Progenitor cell of endocrine pancreas (in vitro differentiated cells): ENCODE data around the gene PCBP2. TPM values are rescaled to one million over a fixed set of nuclear protein-coding genes. Genes with fewer than 3 reads are reported as not detected.
"Not testable (repeated sequence)": the region's sequence is repeated elsewhere in the genome, so short reads cannot be mapped to it uniquely, and the experiment has no call there.

ENCODE experiments used
- DNase-seq: peaks from one replicate; pipeline ENCODE4 v3.0.0; 2021; ENCODE audit warnings: low spot score; ENCODE audit not compliant: unreplicated experiment
- H3K27ac Mint-ChIP-seq: 2 replicates; pipeline ENCODE4 v1.8.0; 2021; ENCODE audit warnings: mild to moderate bottlenecking, moderate library complexity, mixed read lengths
- H3K27me3 Mint-ChIP-seq: 2 replicates; pipeline ENCODE4 v1.8.0; 2021; ENCODE audit warnings: mixed read lengths
- H3K36me3 Mint-ChIP-seq: 2 replicates; pipeline ENCODE4 v1.8.0; 2022; ENCODE audit warnings: mixed read lengths; ENCODE audit not compliant: insufficient read depth
- H3K4me1 Mint-ChIP-seq: 2 replicates; pipeline ENCODE4 v1.8.0; 2021; ENCODE audit warnings: low read depth, mixed read lengths
- H3K4me3 Mint-ChIP-seq: 2 replicates; pipeline ENCODE4 v1.8.0; 2021; ENCODE audit warnings: low read depth, mild to moderate bottlenecking, moderate library complexity, mixed read lengths
- H3K9me3 Mint-ChIP-seq: 2 replicates; pipeline ENCODE4 v1.8.0; 2021; ENCODE audit warnings: low read depth, mixed read lengths
- total RNA-seq: library from RNA; stranded (reverse); gene quantifications from 2 replicates; pipeline ENCODE4 v1.2.1, GENCODE V29; 2021
- TF ChIP-seq, protein P1 (sequence below): fragments of 200-600 bp; sonication (generic); IDR thresholded peaks from one replicate; pipeline ENCODE4 v1.5.0; 2021; ENCODE audit warnings: antibody characterized with exemption, mild to moderate bottlenecking; ENCODE audit not compliant: unreplicated experiment

PCBP2 gene
- total RNA-seq, 1 donor from 2014 or later, result 1,400 TPM

DNA sequence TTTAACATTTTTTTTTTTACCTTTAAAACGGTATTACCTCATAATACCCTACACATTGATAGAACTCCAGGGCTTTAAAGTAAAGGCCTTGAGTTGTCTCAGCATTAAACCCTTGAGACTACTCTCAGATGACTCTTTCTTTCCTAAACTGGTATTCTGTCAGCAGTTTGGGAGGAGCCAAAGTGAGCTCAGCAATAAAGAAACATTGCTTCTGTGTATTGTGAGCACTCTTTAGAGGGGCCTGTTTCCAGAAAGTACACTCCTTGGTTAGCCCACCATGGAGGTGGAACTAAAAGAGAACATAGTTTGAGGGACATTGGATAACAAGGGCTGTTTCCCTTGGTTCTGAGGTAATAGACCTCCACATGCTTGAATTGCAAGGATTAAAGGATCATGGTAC is 27.0 kb downstream of the PCBP2 start:
- no peak for DNase-seq
- Mint-ChIP-seq H3K4me1 (peaks cover 25% of the 10 kb centered on the region), H3K9me3 (no peaks in the 10 kb centered on the region), H3K4me3 (no peak overlapping the region), H3K27me3 (no peaks in the 10 kb centered on the region), H3K36me3 (peaks cover 37% of the 10 kb centered on the region), H3K27ac (peak overlapping the region; percentile 59)
- TF ChIP-seq, protein P1, sequence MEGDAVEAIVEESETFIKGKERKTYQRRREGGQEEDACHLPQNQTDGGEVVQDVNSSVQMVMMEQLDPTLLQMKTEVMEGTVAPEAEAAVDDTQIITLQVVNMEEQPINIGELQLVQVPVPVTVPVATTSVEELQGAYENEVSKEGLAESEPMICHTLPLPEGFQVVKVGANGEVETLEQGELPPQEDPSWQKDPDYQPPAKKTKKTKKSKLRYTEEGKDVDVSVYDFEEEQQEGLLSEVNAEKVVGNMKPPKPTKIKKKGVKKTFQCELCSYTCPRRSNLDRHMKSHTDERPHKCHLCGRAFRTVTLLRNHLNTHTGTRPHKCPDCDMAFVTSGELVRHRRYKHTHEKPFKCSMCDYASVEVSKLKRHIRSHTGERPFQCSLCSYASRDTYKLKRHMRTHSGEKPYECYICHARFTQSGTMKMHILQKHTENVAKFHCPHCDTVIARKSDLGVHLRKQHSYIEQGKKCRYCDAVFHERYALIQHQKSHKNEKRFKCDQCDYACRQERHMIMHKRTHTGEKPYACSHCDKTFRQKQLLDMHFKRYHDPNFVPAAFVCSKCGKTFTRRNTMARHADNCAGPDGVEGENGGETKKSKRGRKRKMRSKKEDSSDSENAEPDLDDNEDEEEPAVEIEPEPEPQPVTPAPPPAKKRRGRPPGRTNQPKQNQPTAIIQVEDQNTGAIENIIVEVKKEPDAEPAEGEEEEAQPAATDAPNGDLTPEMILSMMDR, result no peak

- TF ChIP-seq, protein P1, result no peak
- no peaks in the 10 kb centered on the region for H3K9me3 Mint-ChIP-seq
- no peak overlapping the region for H3K4me3 Mint-ChIP-seq
- H3K4me1 Mint-ChIP-seq, result peaks cover 22% of the 10 kb centered on the region
- H3K36me3 Mint-ChIP-seq, result peaks cover 33% of the 10 kb centered on the region
- DNase-seq, result no peak
- no peaks in the 10 kb centered on the region for H3K27me3 Mint-ChIP-seq
- peak overlapping the region; percentile 25 for H3K27ac Mint-ChIP-seq
These were observed 27.4 kb downstream of the PCBP2 start for GRCh38 chr12:53479331-53479730.

DNA sequence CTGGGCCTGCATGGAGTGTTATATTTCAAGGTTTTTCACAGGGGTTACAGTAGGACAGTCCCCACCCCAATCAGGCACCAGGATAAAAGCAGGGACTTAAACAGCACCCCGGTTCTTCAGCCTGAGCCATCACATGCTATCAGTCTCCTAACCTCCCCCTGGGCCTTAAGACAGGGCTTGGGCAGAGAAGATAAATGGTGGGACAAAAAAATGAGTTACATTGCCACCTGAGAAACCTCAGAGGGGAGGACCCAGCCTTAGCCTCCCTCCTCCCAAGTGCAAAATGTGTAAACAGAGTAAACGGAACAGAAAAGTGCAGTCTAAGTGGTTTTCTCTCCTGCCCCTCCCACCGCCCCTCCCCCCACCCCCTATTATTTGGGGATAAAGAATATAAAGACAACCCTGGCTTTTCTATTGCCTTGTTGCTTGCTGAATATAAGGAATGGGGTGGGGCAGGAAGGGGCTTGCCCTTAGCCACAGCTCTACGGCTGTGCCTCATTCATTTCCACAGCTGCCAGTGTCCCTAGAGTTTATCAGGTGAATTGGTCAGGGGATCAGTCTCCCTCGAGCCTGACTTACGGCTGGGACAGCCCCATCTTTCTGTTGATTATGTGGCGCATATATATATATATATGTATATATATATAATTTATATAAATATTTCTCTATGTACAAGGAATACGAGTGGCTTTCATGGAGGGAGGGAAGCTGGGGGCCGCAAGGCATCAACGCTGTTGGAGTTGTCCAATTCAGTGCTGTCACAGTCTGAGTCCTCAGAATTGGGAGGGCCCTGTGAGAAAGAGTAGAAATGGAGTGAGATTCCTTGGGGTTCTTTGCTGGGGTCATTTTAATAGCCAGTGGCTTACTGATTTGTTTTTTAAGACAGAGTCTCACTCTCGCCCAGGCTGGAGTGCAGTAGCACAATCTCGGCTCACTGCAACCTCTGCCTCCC is 28.9 kb downstream of the PCBP2 start:
- H3K27ac Mint-ChIP-seq, result peak overlapping the region; percentile 64

GRCh38 chr12:53481458-53481857 is 29.6 kb downstream of the PCBP2 start:
- not testable (repeated sequence) for DNase-seq, H3K9me3 Mint-ChIP-seq, H3K27me3 Mint-ChIP-seq, H3K4me3 Mint-ChIP-seq
- H3K36me3 Mint-ChIP-seq, result peaks cover 25% of the 10 kb centered on the region
- peak overlapping the region; percentile 64 for H3K27ac Mint-ChIP-seq
- H3K4me1 Mint-ChIP-seq, result peaks cover 14% of the 10 kb centered on the region

More for the DNA sequence above, 28.9 kb downstream of the PCBP2 start:
- TF ChIP-seq, protein P1, result no peak
- H3K36me3 Mint-ChIP-seq, result peaks cover 25% of the 10 kb centered on the region
- peaks cover 14% of the 10 kb centered on the region for H3K4me1 Mint-ChIP-seq
- no peaks in the 10 kb centered on the region for H3K27me3 Mint-ChIP-seq
- H3K9me3 Mint-ChIP-seq, result no peaks in the 10 kb centered on the region
- H3K4me3 Mint-ChIP-seq, result no peak overlapping the region
- no peak for DNase-seq

- no peaks in the 10 kb centered on the region for H3K9me3 Mint-ChIP-seq
- TF ChIP-seq, protein P1, result peak; percentile 32
- H3K4me1 Mint-ChIP-seq, result peaks cover 14% of the 10 kb centered on the region
- peak overlapping the region; percentile 74 for H3K27ac Mint-ChIP-seq
- H3K36me3 Mint-ChIP-seq, result peaks cover 19% of the 10 kb centered on the region
- no peak overlapping the region for H3K4me3 Mint-ChIP-seq
- no peak for DNase-seq
- no peaks in the 10 kb centered on the region for H3K27me3 Mint-ChIP-seq
These were observed 30.2 kb downstream of the PCBP2 start for GRCh38 chr12:53481939-53482586.
